Lung (tissue), 12 donors: Measurements from ENCODE around the gene IL31RA. TPM values are rescaled to one million over a fixed set of nuclear protein-coding genes. Genes with fewer than 3 reads are reported as not detected.

ENCODE experiments used
- ATAC-seq: fragments of 200-7000 bp; cut with Tn5 transposase; one replicate; pipeline ENCODE4 v1.9.1; 2020; ENCODE audit warnings: moderate number of reproducible peaks; ENCODE audit not compliant: insufficient read depth, low FRiP score
- DNase-seq, 3 donors: peaks; one replicate each; pipeline ENCODE4 v3.0.0-alpha.2; 2013 to 2017
- H3K27ac ChIP-seq, 2 donors: one replicate each; pipeline ENCODE4 v1.5.1; 2013; ENCODE audit warnings: mild to moderate bottlenecking in 2 of 2, moderate library complexity in 2 of 2, control low read depth in 1 of 2, inconsistent platforms in 1 of 2, low read depth in 1 of 2, low read length in 1 of 2
- H3K27me3 ChIP-seq, 3 donors: one replicate each; pipeline ENCODE4 v1.5.1; 2013; ENCODE audit warnings: low read length in 2 of 3; ENCODE audit not compliant: control insufficient read depth in 3 of 3, insufficient read depth in 3 of 3
- H3K36me3 ChIP-seq, 4 donors: one replicate each; pipeline ENCODE4 v1.5.1; 2013; ENCODE audit warnings: low read length in 4 of 4, mild to moderate bottlenecking in 1 of 4, moderate library complexity in 1 of 4; ENCODE audit not compliant: control insufficient read depth in 4 of 4, insufficient read depth in 4 of 4
- H3K4me1 ChIP-seq, 5 donors: one replicate each; pipeline ENCODE4 v1.5.1; 2013; ENCODE audit warnings: low read length in 5 of 5, mild to moderate bottlenecking in 2 of 5, moderate library complexity in 1 of 5; ENCODE audit not compliant: control insufficient read depth in 5 of 5, insufficient read depth in 5 of 5
- H3K4me3 ChIP-seq: one replicate; pipeline ENCODE4 v1.5.1; 2013; ENCODE audit warnings: mild to moderate bottlenecking, control low read depth, moderate library complexity
- H3K9ac ChIP-seq, 2 donors: one replicate each; pipeline ENCODE4 v1.5.1; 2013; ENCODE audit warnings: low read length in 2 of 2, control low read depth in 1 of 2; ENCODE audit not compliant: insufficient read depth in 1 of 2
- H3K9me3 ChIP-seq, 4 donors: one replicate each; pipeline ENCODE4 v1.5.1; 2013; ENCODE audit warnings: low read length in 3 of 4, mild to moderate bottlenecking in 1 of 4, moderate library complexity in 1 of 4; ENCODE audit not compliant: control insufficient read depth in 4 of 4, insufficient read depth in 3 of 4
- WGBS, 2 donors: extraction: QIAGEN DNeasy Blood & Tissue Kit; methylation state at CpG; one replicate each; pipeline ENCODE4 v1.1.7; 2013; 5-methylcytosine and 5-hydroxymethylcytosine counted together
- polyA plus RNA-seq, 2 donors: library from polyadenylated mRNA; stranded (reverse); fragments of 200-250 nt; gene quantifications; one replicate each; pipeline ENCODE4 v1.2.1, GENCODE V29; 2013
- total RNA-seq, 2 donors: library from RNA; depleted of rRNA in 1 of 2; stranded (reverse); fragments of >200 nt in 1 of 2; gene quantifications; one replicate each; pipeline ENCODE4 v1.2.1, GENCODE V29; 2014 to 2021
- TF ChIP-seq, protein P1 (sequence below): IDR thresholded peaks from 2 replicates; pipeline ENCODE4 v1.5.1; 2012; ENCODE audit warnings: mild to moderate bottlenecking; ENCODE audit errors: control extremely low read depth, extremely low read depth
- donor health status: control.
- donor health status: control.
- donor health status: Bipolar disorder and iron deficiency.
- donor health status: healthy.
- donor health status: DM: yes; HTN: yes; CAD: no.

IL31RA gene
- total and polyA plus RNA-seq, 4 donors, result 0.04 to 0.21 (median 0.11) TPM

DNA sequence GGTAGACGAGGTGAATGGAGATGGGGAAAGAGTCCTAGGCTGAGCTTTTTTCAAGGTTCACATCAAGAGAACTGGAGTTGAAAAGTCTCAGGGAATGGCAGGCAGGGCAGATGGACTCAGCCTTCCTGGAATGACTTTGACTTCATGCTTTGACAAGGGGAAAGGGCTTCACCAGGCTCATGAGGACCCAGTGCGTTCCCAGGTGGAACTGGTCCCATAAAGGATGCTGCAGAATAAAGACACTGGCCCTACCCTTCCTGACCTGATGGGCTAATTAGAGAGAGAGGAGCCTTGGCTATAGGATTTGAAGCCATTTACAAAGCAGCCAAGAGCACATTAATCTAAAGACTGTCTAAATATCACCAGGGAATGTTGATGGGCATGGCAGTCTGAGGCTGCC lies 63.8 kb downstream of the IL31RA start:
- no peaks in the 10 kb centered on the region for H3K36me3 ChIP-seq
- TF ChIP-seq, protein P1, sequence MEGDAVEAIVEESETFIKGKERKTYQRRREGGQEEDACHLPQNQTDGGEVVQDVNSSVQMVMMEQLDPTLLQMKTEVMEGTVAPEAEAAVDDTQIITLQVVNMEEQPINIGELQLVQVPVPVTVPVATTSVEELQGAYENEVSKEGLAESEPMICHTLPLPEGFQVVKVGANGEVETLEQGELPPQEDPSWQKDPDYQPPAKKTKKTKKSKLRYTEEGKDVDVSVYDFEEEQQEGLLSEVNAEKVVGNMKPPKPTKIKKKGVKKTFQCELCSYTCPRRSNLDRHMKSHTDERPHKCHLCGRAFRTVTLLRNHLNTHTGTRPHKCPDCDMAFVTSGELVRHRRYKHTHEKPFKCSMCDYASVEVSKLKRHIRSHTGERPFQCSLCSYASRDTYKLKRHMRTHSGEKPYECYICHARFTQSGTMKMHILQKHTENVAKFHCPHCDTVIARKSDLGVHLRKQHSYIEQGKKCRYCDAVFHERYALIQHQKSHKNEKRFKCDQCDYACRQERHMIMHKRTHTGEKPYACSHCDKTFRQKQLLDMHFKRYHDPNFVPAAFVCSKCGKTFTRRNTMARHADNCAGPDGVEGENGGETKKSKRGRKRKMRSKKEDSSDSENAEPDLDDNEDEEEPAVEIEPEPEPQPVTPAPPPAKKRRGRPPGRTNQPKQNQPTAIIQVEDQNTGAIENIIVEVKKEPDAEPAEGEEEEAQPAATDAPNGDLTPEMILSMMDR, result no peak
- no peak overlapping the region for H3K9ac ChIP-seq
- WGBS, 2 donors, result 94 to 96% methylated on average over 2 of the region's 2 CpGs
- peaks cover 0 to 9% (median 0%) of the 10 kb centered on the region in 5 donors for H3K4me1 ChIP-seq
- no peak for ATAC-seq
- H3K27ac ChIP-seq, result no peak overlapping the region
- no peaks in the 10 kb centered on the region for H3K27me3 ChIP-seq
- H3K4me3 ChIP-seq, result no peak overlapping the region
- DNase-seq, result no peak
- no peaks in the 10 kb centered on the region for H3K9me3 ChIP-seq

DNA sequence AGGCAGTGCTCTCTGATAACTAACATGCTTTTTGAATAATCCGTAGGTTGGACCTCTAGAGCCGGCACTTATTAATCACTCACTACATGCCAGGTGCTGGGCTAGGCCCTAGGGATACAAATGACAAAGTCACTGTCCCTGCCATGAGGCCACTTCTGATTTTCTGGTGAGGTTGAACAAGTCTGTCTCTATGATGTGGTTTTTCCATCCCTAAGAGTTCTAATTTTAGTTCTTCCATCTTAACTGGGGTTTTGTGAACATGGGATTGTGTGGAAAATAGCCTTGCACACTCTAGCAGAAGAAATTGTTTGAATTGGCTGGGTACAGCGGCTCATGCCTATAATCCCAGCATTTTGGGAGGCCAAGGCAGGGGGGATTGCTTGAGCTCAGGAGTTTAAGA lies 64.6 kb downstream of the IL31RA start:
- H3K4me3 ChIP-seq, result no peak overlapping the region
- WGBS, 2 donors, result 92 to 97% methylated on average over 3 of the region's 3 CpGs
- H3K9me3 ChIP-seq, result no peaks in the 10 kb centered on the region
- no peak overlapping the region for H3K27ac ChIP-seq
- TF ChIP-seq, protein P1, result no peak
- H3K9ac ChIP-seq, result no peak overlapping the region
- no peaks in the 10 kb centered on the region for H3K27me3 ChIP-seq
- ATAC-seq (no peak), DNase-seq (no peak)
- no peaks in the 10 kb centered on the region for H3K36me3 ChIP-seq
- peaks cover 0 to 9% (median 0%) of the 10 kb centered on the region in 5 donors for H3K4me1 ChIP-seq

DNA sequence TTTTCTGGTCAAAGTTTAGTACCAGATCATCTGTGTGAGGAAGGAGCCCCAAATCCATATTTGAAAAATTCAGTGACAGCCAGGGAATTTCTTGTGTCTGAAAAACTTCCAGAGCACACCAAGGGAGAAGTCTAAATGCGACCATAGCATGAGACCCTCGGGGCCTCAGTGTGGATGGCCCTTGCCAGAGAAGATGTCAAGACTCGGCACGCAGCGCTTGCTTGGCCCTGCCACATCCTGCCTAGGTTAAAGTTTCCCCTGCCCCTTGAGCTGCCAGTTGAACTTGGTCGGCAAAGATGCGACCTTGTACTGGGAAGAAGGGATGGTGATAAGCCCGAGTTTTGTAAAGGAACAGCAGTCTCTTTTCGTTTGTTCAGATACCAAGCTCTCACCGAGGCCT lies 65.8 kb downstream of the IL31RA start:
- Histone ChIP-seq H3K9me3 (no peaks in the 10 kb centered on the region), H3K36me3 (no peaks in the 10 kb centered on the region), H3K27ac (no peak overlapping the region), H3K27me3 (no peaks in the 10 kb centered on the region), H3K4me1 (peaks cover 0 to 9% (median 0%) of the 10 kb centered on the region in 5 donors), H3K4me3 (no peak overlapping the region), H3K9ac (no peak overlapping the region)
- 85 to 88% methylated on average over 10 of the region's 10 CpGs for whole genome bisulfite sequencing, 2 donors
- TF ChIP-seq, protein P1, result no peak
- ATAC-seq (no peak), DNase-seq (no peak)

DNA sequence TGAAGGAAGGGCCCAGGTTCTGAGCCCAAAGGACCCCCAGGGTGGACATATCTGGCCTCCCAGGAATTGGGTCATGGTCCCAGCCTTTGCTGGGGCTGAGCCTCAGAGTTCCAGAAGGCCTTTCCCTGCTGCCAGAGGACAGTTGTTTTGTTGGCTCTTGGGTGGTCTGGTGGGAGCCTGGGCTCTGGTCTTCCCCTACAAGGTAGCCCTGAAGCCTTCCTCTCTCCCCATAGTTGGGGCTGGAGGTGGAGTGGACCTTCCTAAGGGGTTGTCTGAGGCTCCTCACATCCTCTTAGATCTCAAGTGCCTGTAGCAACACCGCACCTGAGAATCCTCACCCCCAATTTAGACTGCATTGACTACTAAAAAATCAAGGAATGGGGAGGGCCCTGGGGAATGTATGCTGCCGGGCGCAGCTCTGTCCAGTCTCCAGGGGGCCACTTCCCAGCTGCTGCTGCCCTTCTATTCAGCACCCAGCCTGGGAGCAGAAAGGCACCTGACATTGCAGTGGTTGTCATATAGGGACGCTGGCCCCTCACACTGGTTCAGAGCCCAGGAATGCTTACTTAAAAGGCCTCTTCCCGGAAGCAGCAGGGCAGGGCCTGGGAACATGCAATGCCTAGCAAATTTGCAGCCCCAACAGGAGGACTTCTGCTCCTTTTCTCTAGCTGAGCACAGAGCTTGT lies 66.4 kb downstream of the IL31RA start:
- Histone ChIP-seq H3K4me1 (peaks cover 0 to 9% (median 0%) of the 10 kb centered on the region in 5 donors), H3K27ac (no peak overlapping the region), H3K9me3 (no peaks in the 10 kb centered on the region), H3K9ac (no peak overlapping the region), H3K4me3 (no peak overlapping the region), H3K27me3 (no peaks in the 10 kb centered on the region), H3K36me3 (no peaks in the 10 kb centered on the region)
- ATAC-seq (no peak), DNase-seq (no peak)
- 88% methylated on average over 5 of the region's 5 CpGs for WGBS, 2 donors
- TF ChIP-seq, protein P1, result no peak
